PC-3 (cell line): ENCODE measurements around the gene IGSF21. TPM values are rescaled to one million over a fixed set of nuclear protein-coding genes. Genes with fewer than 3 reads are reported as not detected.

Source experiments
- ATAC-seq: fragments of 200-7000 bp; cut with Tn5 transposase; 2 replicates; pipeline ENCODE4 v1.9.1; 2020; ENCODE audit warnings: mild to moderate bottlenecking, moderate library complexity
- BruUV-seq: library from RNA; stranded (reverse); fragments of 400-500 nt; replicated peaks from 2 replicates; lab custom pipeline; 2021; lab: Mats Ljungman, UMichigan
- CTCF ChIA-PET: fragments of 300-600 bp; sonication (Branson Sonifier 250); formaldehyde crosslinking; loops from one replicate; lab custom pipeline; 2022; ENCODE audit warnings: antibody characterized with exemption; lab: Charles Lee
- POLR2A ChIA-PET: fragments of 300-600 bp; sonication (Branson Sonifier 250); formaldehyde crosslinking; loops from one replicate; lab custom pipeline; 2022; ENCODE audit warnings: antibody characterized with exemption; ENCODE audit not compliant: unreplicated experiment; lab: Charles Lee
- DNase-seq: peaks from one replicate; pipeline ENCODE4 v3.0.0-alpha.2; 2015
- H2AFZ ChIP-seq: fragments of 300-600 bp; sonication (generic); 2 replicates; pipeline ENCODE4 v1.6.0; 2016; ENCODE audit warnings: antibody characterized with exemption, low read length
- H3F3A ChIP-seq: fragments of 300-600 bp; sonication (generic); one replicate; pipeline ENCODE4 v1.6.0; 2017; ENCODE audit warnings: antibody characterized with exemption, low read length, control low read depth, mild to moderate bottlenecking; ENCODE audit not compliant: unreplicated experiment
- H3K27ac ChIP-seq: fragments of 300-600 bp; sonication (generic); 2 replicates; pipeline ENCODE4 v1.5.1; 2016; ENCODE audit warnings: mild to moderate bottlenecking, low read length
- H3K27me3 ChIP-seq: fragments of 300-600 bp; sonication (generic); 2 replicates; pipeline ENCODE4 v1.6.1; 2016; ENCODE audit warnings: low read length, mixed read lengths
- H3K36me3 ChIP-seq: fragments of 300-600 bp; sonication (generic); 2 replicates; pipeline ENCODE4 v1.6.1; 2016; ENCODE audit warnings: low read depth, mixed run types, low read length, mixed read lengths
- H3K4me1 ChIP-seq: fragments of 300-600 bp; sonication (generic); 2 replicates; pipeline ENCODE4 v1.5.1; 2016; ENCODE audit warnings: low read length; ENCODE audit not compliant: insufficient read depth
- H3K4me2 ChIP-seq: fragments of 300-600 bp; sonication (generic); 2 replicates; pipeline ENCODE4 v1.6.0; 2016; ENCODE audit warnings: low read length
- H3K4me3 ChIP-seq: fragments of 300-600 bp; sonication (generic); 2 replicates; pipeline ENCODE4 v1.5.1; 2016; ENCODE audit warnings: mild to moderate bottlenecking, low read length, mixed read lengths
- H3K79me2 ChIP-seq: fragments of 300-600 bp; sonication (generic); 2 replicates; pipeline ENCODE4 v1.6.1; 2017; ENCODE audit warnings: low read length, mixed read lengths
- H3K9ac ChIP-seq: fragments of 300-600 bp; sonication (generic); 2 replicates; pipeline ENCODE4 v1.6.0; 2016; ENCODE audit warnings: mild to moderate bottlenecking, low read length
- H3K9me2 ChIP-seq: fragments of 300-600 bp; sonication (generic); replicated peaks from 2 replicates; pipeline ENCODE4 v1.6.1; 2016; ENCODE audit warnings: mixed run types, low read length, mixed read lengths
- H3K9me3 ChIP-seq: fragments of 300-600 bp; sonication (generic); 2 replicates; pipeline ENCODE4 v1.6.1; 2016; ENCODE audit warnings: low read length, mixed read lengths
- H4K20me1 ChIP-seq: fragments of 300-600 bp; sonication (generic); 2 replicates; pipeline ENCODE4 v1.6.1; 2016; ENCODE audit warnings: low read length, mixed read lengths
- EZH2 ChIP-seq: fragments of 300-600 bp; sonication (generic); IDR thresholded peaks from one replicate; pipeline ENCODE4 v1.6.1; 2017; ENCODE audit warnings: antibody characterized with exemption, mild to moderate bottlenecking, low read length; ENCODE audit not compliant: unreplicated experiment
- EZH2phosphoT487 ChIP-seq: fragments of 300-600 bp; sonication (generic); IDR thresholded peaks from 2 replicates; pipeline ENCODE4 v1.6.1; 2018; ENCODE audit warnings: mild to moderate bottlenecking, antibody characterized with exemption, low read length, borderline replicate concordance
- intact Hi-C: fragments of 100-400 bp; cut with micrococcal nuclease; formaldehyde crosslinking; loops from 2 replicates; pipeline ENCODE4 v1.9.0; 2023
- total RNA-seq: library from RNA; depleted of rRNA; stranded (reverse); fragments of >200 nt; gene quantifications from 2 replicates; pipeline ENCODE4 v1.2.3, GENCODE V29; 2014
- TF ChIP-seq, protein P1 (sequence below): fragments of 300-600 bp; sonication (generic); conservative IDR thresholded peaks from 2 replicates; pipeline ENCODE4 v1.5.1; 2017; ENCODE audit warnings: antibody characterized with exemption, low read depth, mild to moderate bottlenecking, low read length

Gene IGSF21
- total RNA-seq, 1 experiment from 2014 or later, result not detected

DNA sequence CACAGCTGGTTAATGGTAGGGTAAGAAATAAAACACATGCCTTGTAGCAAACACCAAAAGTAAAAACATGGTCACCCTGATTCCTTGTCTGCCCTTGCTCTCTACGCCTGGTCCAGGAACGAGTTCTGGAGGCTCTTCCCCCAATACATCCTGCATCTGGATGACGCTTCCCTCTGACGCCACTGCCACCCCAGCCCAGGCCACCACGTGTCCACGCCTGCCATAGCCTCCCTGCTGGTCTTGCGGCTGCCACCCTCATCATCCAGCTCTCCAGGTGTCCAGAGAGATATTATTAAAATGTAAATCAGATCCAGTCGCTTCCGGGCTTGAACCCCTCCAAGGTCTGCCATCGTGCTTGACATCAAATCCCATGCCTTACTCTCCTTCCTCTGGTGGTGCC is 39.3 kb downstream of the IGSF21 start:
- Histone ChIP-seq H3K27ac (no peak overlapping the region), H3K4me3 (no peak overlapping the region), H3K9me3 (no peaks in the 10 kb centered on the region), H4K20me1 (no peaks in the 10 kb centered on the region), H3K9ac (no peak overlapping the region), H3K79me2 (no peaks in the 10 kb centered on the region), H3K4me1 (no peaks in the 10 kb centered on the region), H3K36me3 (no peaks in the 10 kb centered on the region), H3K9me2 (no peaks in the 10 kb centered on the region), H3F3A (no peaks in the 10 kb centered on the region), H3K27me3 (peaks cover 11% of the 10 kb centered on the region), H3K4me2 (no peak overlapping the region), H2AFZ (no peak overlapping the region)
- TF ChIP-seq, protein P1, sequence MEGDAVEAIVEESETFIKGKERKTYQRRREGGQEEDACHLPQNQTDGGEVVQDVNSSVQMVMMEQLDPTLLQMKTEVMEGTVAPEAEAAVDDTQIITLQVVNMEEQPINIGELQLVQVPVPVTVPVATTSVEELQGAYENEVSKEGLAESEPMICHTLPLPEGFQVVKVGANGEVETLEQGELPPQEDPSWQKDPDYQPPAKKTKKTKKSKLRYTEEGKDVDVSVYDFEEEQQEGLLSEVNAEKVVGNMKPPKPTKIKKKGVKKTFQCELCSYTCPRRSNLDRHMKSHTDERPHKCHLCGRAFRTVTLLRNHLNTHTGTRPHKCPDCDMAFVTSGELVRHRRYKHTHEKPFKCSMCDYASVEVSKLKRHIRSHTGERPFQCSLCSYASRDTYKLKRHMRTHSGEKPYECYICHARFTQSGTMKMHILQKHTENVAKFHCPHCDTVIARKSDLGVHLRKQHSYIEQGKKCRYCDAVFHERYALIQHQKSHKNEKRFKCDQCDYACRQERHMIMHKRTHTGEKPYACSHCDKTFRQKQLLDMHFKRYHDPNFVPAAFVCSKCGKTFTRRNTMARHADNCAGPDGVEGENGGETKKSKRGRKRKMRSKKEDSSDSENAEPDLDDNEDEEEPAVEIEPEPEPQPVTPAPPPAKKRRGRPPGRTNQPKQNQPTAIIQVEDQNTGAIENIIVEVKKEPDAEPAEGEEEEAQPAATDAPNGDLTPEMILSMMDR, result no peak
- TF ChIP-seq EZH2 (no peak), EZH2phosphoT487 (no peak)
- no TSS peak for BruUV-seq
- POLR2A ChIA-PET, result no interaction called here
- DNase-seq, result no peak
- intact Hi-C loops, result no loop called here
- ATAC-seq, result no peak
- CTCF ChIA-PET, result no interaction called here

DNA sequence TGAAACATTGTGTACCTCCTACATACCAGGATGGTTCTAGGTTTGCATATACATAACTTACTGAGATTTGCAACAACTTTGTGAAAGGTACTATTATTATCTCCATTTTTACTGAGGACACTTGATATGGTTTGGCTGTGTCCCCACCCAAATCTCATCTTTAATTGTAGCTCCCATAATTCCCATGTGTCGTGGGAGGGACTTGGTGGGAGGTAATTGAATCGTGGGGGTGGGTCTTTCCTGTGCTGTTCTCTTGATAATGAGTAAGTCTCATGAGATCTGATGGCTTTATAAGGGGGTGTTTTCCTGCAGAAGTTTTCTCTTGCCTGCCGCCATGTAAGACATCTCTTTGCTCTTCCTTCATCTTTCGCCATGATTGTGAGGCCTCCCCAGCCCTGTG is 40.1 kb downstream of the IGSF21 start:
- TF ChIP-seq, protein P1, result no peak
- TF ChIP-seq EZH2 (no peak), EZH2phosphoT487 (no peak)

GRCh38 chr1:18148461-18148860 is 40.9 kb downstream of the IGSF21 start:
- Histone ChIP-seq H3K79me2 (no peaks in the 10 kb centered on the region), H3K9me2 (no peaks in the 10 kb centered on the region), H4K20me1 (no peaks in the 10 kb centered on the region), H2AFZ (no peak overlapping the region), H3K27me3 (peaks cover 22% of the 10 kb centered on the region), H3K4me1 (no peaks in the 10 kb centered on the region), H3K36me3 (no peaks in the 10 kb centered on the region), H3K27ac (no peak overlapping the region), H3K9ac (no peak overlapping the region), H3K4me3 (no peak overlapping the region), H3K4me2 (no peak overlapping the region), H3K9me3 (no peaks in the 10 kb centered on the region), H3F3A (no peaks in the 10 kb centered on the region)
- TF ChIP-seq EZH2phosphoT487 (no peak), EZH2 (no peak)
- TF ChIP-seq, protein P1, result no peak
- POLR2A ChIA-PET, result no interaction called here
- intact Hi-C loops, result no loop called here
- DNase-seq (no peak), ATAC-seq (no peak)
- no TSS peak for BruUV-seq
- CTCF ChIA-PET, result no interaction called here

More for the DNA sequence above, 40.1 kb downstream of the IGSF21 start:
- H3K9ac ChIP-seq, result no peak overlapping the region
- no peak overlapping the region for H3K4me3 ChIP-seq
- no peaks in the 10 kb centered on the region for H3K79me2 ChIP-seq
- H3K4me1 ChIP-seq, result no peaks in the 10 kb centered on the region
- no peak overlapping the region for H3K4me2 ChIP-seq
- H3K27me3 ChIP-seq, result peaks cover 19% of the 10 kb centered on the region
- CTCF ChIA-PET, result no interaction called here
- no peaks in the 10 kb centered on the region for H3K9me2 ChIP-seq
- no TSS peak for BruUV-seq
- H3K27ac ChIP-seq, result no peak overlapping the region
- no peaks in the 10 kb centered on the region for H3K36me3 ChIP-seq
- intact Hi-C loops, result no loop called here
- DNase-seq (no peak), ATAC-seq (no peak)
- no peaks in the 10 kb centered on the region for H3F3A ChIP-seq
- H4K20me1 ChIP-seq, result no peaks in the 10 kb centered on the region
- POLR2A ChIA-PET, result no interaction called here
- no peak overlapping the region for H2AFZ ChIP-seq
- no peaks in the 10 kb centered on the region for H3K9me3 ChIP-seq
